COR-L47 (cell line): ENCODE measurements around the gene MAP4K4.
A peak's percentile ranks its signal among the peaks of the same experiment; 100 is the strongest.

Experiments used
- DNase-seq: peaks from one replicate; lab custom pipeline; 2025; lab: John Stamatoyannopoulos, UW

MAP4K4 gene

DNA sequence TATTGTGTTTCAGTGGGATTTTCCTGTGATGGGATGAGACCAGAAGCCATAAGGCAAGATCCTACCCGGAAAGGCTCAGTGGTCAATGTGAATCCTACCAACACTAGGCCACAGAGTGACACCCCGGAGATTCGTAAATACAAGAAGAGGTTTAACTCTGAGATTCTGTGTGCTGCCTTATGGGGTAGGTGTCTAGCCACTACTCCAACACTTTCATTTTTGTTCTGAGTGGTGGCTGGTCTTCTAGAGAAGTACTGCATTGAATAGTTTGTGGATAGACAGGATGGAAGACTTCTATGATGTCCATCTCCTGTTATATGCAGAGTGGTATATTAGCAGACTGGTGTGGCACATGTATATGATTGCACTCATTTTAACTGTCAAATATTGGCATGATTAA is 176.6 kb downstream of the MAP4K4 start:
- DNase-seq: no peak

GRCh38 chr2:101879466-101879865 is 182.0 kb downstream of the MAP4K4 start:
- no peak for DNase-seq

- no peak for DNase-seq
Observed at GRCh38 chr2:101881131-101881530, 183.6 kb downstream of the MAP4K4 start.

- no peak for DNase-seq
Observed at GRCh38 chr2:101882769-101883307, 185.3 kb downstream of the MAP4K4 start.

DNA sequence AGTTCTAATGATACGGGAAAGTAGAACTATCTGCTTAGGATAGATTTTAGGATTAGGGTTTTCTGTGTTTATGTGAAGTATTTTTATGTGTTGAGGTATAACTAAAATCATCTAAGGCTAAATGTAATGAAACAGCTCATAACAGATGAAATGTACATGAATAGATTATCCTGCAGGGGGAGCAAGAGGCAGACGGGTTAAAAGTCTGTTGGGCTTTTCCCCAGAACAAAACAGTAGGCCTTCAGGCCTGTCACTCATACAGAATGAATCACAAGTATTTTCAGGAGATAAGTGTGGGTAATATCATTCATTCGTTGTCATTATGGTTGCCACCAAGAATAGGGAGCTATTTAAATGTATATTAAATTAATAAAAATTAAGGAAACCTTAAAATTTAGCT is 186.4 kb downstream of the MAP4K4 start:
- DNase-seq: peak; percentile 11

DNA sequence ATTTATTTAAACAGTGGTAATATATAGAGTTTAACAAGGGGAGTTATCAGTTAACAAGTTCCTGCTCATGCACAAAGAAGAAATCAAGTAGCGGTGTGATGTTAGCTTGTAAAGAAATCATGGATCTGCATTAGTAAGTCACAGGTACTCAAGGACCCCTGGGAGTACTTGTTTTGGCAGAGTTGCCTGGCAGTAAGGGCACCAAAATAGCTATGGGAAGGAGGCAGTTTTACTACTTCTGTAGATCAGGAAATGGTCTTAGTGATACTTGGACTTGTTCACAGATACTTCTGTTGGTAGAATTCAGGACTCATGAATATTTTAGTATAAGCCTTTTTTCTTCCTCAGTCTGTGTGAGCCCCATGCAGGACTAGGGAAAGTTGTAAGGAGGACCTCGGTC is 186.9 kb downstream of the MAP4K4 start:
- DNase-seq: no peak

DNA sequence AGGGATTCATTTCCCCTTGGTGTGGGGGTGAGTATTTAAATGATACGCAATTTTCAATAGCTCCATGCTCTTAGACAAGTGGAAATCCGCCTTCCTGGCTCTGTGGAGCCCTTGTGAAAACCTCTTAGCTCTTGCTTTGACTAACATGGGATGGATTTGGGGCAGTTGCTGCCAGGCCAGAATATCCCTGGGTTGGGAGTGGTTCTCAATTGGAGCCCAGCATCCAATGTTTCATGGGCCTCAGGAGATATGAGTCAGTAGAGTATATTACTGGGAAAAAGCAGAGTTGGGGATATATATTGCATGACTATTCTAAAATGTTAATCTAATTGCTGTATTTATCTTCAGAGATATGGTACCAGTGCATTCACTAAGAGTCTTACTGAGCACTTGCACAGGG is 189.8 kb downstream of the MAP4K4 start:
- DNase-seq: no peak

GRCh38 chr2:101889460-101890098 is 192.1 kb downstream of the MAP4K4 start:
- no peak for DNase-seq

DNA sequence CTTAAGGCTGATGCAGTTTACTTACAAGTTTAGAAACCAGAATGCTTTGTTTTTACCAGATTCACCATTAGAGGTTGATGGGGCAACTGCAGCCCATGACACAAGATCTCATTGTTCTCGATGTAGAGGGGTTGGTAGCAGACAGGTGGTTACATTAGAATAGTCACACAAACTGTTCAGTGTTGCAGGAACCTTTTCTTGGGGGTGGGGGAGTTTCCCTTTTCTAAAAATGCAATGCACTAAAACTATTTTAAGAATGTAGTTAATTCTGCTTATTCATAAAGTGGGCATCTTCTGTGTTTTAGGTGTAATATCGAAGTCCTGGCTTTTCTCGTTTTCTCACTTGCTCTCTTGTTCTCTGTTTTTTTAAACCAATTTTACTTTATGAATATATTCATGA is 194.9 kb downstream of the MAP4K4 start:
- DNase-seq: no peak

DNA sequence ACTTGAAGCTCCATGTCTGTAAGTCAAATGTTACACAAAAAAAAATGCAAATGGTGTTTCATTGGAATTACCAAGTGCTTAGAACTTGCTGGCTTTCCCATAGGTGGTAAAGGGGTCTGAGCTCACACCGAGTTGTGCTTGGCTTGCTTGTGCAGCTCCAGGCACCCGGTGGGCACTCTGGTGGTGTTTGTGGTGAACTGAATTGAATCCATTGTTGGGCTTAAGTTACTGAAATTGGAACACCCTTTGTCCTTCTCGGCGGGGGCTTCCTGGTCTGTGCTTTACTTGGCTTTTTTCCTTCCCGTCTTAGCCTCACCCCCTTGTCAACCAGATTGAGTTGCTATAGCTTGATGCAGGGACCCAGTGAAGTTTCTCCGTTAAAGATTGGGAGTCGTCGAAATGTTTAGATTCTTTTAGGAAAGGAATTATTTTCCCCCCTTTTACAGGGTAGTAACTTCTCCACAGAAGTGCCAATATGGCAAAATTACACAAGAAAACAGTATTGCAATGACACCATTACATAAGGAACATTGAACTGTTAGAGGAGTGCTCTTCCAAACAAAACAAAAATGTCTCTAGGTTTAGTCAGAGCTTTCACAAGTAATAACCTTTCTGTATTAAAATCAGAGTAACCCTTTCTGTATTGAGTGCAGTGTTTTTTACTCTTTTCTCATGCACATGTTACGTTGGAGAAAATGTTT is 196.3 kb downstream of the MAP4K4 start:
- no peak for DNase-seq

DNA sequence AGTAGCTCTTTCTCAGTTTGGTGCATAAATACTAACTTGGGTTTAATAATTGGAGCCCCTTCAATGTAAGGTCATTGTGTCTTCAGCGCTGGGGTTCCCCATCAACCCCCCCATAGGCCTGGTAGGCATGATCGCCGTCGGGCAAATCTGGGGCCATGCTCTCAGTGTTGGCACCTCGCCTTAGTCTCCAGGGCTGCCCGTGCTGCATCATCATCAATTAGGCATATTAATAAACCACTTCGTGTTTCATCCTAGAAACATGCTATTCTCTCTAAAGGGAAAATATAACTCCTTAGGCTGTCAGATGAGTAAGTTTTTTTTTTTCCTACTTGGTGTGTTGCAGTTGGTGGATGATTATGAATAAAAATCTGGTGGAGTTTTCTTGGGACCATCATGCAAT is 197.5 kb downstream of the MAP4K4 start:
- no peak for DNase-seq

- no peak for DNase-seq
Observed at GRCh38 chr2:101895819-101896322, 198.4 kb downstream of the MAP4K4 start.

- no peak for DNase-seq
Observed at GRCh38 chr2:101897301-101897700, 199.8 kb downstream of the MAP4K4 start.

DNA sequence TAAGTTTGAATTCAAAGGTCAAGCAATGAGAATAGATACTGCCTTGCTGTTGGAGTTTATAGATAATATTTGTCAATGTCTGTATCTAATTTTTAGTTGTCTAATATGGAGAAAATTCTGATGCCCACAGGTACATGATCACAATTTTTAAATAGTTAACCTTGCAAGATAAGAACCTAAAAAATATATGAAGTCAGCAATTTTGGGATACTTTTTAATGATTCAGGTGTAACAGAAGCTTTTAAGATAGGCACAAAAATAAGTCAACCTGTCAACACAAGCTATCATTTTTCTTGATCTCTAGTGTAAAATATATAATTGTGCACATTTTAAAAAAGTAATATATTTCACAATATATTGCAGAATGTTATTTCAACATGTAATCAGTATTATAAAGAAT is 201.8 kb downstream of the MAP4K4 start:
- DNase-seq: no peak

DNA sequence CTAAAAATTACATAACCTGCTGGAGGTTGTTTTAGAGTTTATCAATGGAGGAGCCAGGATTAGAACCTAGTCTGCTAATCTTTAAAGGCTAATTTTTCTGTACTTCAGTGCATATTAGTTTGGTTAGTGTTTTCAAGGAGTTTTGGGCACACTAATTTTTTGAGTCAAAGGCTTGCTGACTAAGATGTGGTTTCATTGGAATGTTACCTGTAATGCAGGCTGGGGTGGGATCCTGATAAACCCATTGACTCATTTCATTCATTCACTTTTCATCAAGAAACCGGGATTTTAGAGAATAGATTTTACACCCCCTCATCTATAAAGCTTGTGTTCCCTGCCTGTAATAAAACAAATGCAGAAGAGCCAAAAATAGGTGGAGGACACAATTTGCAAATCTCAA is 202.4 kb downstream of the MAP4K4 start:
- DNase-seq: no peak

- DNase-seq: no peak
Observed at GRCh38 chr2:101900375-101900774, 202.9 kb downstream of the MAP4K4 start.

DNA sequence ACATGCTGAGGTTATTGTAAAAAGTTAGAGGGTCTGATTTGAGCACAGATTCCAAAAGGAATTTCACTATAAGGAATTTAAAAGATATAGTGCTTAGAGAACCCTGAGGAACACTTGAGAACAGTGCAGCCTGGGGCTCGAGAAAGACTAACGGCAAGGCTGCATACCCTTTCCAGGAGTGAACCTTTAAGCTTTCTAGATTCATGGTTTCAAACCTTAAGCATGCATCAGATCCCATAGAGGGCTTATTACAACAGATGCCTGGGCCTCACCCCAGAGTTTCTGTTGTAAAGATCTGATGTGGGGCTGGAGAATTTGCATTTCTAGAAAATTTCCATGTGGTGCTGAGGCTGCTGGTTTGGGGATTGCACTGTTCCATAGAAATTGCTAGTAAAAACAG is 203.7 kb downstream of the MAP4K4 start:
- no peak for DNase-seq

DNA sequence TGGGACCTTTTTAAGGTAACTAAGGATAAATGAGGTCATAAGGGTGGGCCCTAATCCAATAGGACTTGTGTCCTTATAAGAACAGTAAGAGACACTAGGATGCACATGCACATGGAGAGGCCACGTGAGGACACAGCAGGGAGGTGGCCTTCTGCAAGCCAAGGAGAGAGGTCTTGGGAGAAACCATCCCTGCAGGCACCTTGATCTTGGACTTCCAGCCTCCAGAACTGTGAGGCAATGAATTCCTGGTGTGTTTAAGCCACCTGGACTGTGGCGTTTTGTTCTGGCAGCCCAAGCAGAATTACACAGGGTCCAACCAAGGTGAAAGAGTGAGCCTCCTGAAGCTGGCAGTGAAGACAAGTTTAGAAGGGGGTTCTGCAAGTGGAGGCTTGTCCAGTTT is 204.7 kb downstream of the MAP4K4 start:
- no peak for DNase-seq

DNA sequence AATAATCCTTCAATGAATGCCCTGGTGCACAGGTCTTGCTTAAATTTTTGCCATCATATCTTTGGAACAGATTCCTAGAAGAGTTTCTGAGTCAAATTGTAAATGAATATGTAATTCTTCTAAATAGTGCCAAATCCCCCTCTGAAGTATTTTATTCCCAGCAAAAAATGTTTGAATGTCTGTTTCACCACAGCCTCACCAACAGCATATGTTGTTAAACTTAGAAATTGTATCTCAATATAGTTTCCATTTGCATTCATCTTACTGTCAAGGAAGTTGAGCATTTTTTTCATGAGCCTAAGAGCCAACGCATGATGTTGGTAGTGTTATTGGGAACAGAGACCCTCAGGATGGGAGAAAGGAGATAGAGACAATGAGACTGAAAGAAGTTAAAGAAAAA is 207.4 kb downstream of the MAP4K4 start:
- no peak for DNase-seq

GRCh38 chr2:101905746-101906336 is 208.3 kb downstream of the MAP4K4 start:
- no peak for DNase-seq

DNA sequence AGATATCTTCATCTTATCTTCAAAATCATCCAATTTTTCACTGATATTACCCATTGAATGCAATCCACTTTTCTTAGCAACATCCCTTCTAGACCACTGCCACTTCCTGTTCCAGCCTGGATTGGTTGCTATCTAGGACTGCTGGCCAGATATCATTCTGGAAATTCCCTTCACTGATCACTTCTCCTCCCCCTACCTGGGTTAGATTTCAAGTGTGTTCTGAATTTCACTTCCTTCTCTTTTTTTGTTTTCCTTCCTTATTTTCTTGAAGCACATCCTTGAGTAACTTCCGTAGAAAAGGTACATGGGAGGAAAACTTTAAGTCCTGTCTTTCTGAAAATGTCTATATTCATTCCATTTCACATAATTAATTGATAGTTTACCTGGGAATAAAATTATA is 212.3 kb downstream of the MAP4K4 start:
- no peak for DNase-seq

DNA sequence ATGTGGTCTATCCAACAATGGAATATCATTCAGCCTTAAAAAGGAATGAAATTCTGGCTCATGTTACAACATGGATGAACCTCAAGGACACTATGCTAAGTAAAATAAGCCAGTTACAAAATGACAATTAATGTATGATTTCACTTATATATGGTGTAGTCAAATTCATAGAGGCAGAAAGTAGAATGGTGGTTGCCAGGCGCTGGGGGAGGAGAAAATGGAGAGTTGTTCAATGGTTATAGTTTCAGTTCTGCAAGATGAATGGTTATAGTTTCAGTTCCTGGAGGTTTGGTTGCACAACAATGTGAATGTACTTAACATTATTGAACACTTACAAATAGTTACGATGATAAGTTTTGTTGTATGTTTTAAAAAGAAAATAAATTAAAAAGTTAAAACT is 215.0 kb downstream of the MAP4K4 start:
- DNase-seq: no peak

DNA sequence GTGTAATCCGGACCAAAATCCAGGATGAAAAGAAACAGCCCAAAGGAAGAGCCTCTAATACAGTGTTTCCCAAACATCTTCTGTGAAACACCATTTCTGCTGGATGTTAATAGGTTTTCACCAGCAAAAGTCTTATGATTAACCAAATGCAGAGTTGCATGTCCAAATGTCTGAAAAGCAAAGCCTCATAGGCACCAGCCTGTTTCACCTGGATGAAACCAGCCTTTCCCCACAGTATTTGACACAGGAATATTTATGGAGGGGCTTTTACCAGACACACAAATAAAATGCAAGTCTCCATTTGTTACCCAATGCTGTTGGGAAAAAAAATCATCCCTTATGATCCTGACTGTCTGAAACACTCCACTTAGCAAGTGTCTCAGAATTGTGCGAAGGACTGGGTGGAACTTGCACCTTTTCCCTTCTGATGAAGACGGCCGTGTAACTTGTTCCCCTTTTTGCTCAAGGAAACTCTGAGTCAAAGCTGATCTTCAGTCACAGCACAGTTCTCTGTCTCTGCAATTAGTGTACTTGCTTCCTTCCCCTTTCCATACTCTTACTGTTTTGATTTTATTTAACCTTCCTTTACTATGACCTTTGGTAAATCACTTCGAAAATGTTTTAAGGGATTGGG is 223.9 kb downstream of the MAP4K4 start:
- DNase-seq: no peak
